ENCODE results near the gene TAF3.

DNA sequence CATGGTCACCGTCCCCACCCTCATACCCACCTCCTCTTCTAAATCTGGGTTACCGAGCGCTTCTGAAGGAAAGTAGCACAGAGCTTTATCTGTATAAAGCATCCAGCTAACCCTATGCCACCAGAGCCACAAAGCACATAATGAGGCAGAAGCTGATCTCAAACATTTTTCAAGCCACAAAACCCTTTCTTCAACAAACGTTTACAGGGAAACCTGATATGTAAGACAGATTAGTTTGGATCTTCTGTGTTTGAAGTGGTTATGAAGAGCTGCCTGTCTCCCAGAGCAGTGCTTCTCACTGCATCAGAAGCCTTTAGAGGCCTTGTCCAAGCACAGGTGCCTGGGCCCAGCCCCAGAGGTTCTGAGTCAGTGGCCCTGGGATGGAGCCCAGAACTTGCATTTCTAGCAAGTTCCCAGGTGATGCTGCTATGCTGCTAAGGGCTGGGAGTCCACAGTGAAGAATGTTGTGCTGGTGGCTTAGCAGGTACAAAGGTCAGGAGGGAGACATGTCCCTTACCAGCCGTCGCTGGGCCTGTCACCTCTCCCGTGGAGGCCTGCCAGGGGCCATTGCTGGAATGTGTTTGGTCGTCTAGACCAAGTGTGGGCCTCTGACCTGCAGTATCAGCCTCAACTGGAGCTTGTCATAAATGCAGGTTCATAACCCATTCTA, 90.4 kb downstream of the TAF3 start:
- TF ChIP-seq CTCF (IDR thresholded peaks at IDR 0.05) (no peak), EZH2 (IDR thresholded peaks at IDR 0.05) (no peak), EZH2phosphoT487 (IDR thresholded peaks at IDR 0.05) (no peak)

Measured in neural progenitor cell (in vitro differentiated cells).